ENCODE results near the gene FBXL19. TPM values are rescaled to one million over a fixed set of nuclear protein-coding genes. Genes with fewer than 3 reads are reported as not detected.

The FBXL19 gene
- total and polyA plus RNA-seq, 2 experiments from 2014 or later, result 0.64 to 18.2 TPM

GRCh38 chr16:30927789-30928378 lies 4.5 kb downstream of the FBXL19 start:
- H3K4me1 ChIP-seq (ENCODE audit: insufficient read depth), result peaks cover 4% of the 10 kb centered on the region; the same call in 1 of the 2 replicates
- H3K79me2 ChIP-seq (ENCODE audit: insufficient read depth), result peaks cover 7% of the 10 kb centered on the region
- no peak overlapping the region for H3K9ac ChIP-seq
- H3K27ac ChIP-seq, result no peak overlapping the region
- H3K27me3 ChIP-seq (replicated peaks; ENCODE audit: insufficient read depth), result no peaks in the 10 kb centered on the region
- no peaks in the 10 kb centered on the region for H4K20me1 ChIP-seq (ENCODE audit: insufficient read depth)
- no peaks in the 10 kb centered on the region for H3F3A ChIP-seq (ENCODE audit: insufficient read depth)
- H2AFZ ChIP-seq, result no peak overlapping the region
- 57 to 83% methylated on average over 6 to 15 of the region's 15 CpGs for WGBS, 2 experiments (ENCODE audit: low coverage in 1 of 2, low lambda C conversion rate in 2 of 2, missing lambda C conversion rate in 2 of 2)
- TF ChIP-seq EZH2 (IDR thresholded peaks at IDR 0.05; ENCODE audit: insufficient read depth, poor library complexity, severe bottlenecking) (no peak), EZH2phosphoT487 (IDR thresholded peaks at IDR 0.05; ENCODE audit: insufficient read depth, low read depth) (no peak)
- no peak overlapping the region for H3K4me2 ChIP-seq (ENCODE audit: unreplicated experiment)
- H3K9me2 ChIP-seq (ENCODE audit: insufficient read depth), result no peaks in the 10 kb centered on the region
- DNase-seq, result peak; percentile 59
- H3K4me3 ChIP-seq, result no peak overlapping the region
- no peaks in the 10 kb centered on the region for H3K9me3 ChIP-seq (ENCODE audit: low read depth)
- no peaks in the 10 kb centered on the region for H3K36me3 ChIP-seq (ENCODE audit: low read depth)
- in situ Hi-C loops (cut with MboI), result no loop called here

- TF ChIP-seq EZH2phosphoT487 (IDR thresholded peaks at IDR 0.05; ENCODE audit: insufficient read depth, low read depth) (no peak), EZH2 (IDR thresholded peaks at IDR 0.05; ENCODE audit: insufficient read depth, poor library complexity, severe bottlenecking) (no peak)
- Histone ChIP-seq H3K9ac (no peak overlapping the region), H3K27me3 (replicated peaks; ENCODE audit: insufficient read depth) (no peaks in the 10 kb centered on the region), H3K79me2 (ENCODE audit: insufficient read depth) (peaks cover 7% of the 10 kb centered on the region), H4K20me1 (ENCODE audit: insufficient read depth) (no peaks in the 10 kb centered on the region), H3K9me3 (ENCODE audit: low read depth) (no peaks in the 10 kb centered on the region), H3K27ac (no peak overlapping the region), H3K4me3 (no peak overlapping the region), H3K4me1 (ENCODE audit: insufficient read depth) (peaks cover 4% of the 10 kb centered on the region; the same call in 1 of the 2 replicates), H3K36me3 (ENCODE audit: low read depth) (no peaks in the 10 kb centered on the region), H3K9me2 (ENCODE audit: insufficient read depth) (no peaks in the 10 kb centered on the region), H2AFZ (no peak overlapping the region), H3F3A (ENCODE audit: insufficient read depth) (no peaks in the 10 kb centered on the region), H3K4me2 (ENCODE audit: unreplicated experiment) (no peak overlapping the region)
- no peak for DNase-seq
- in situ Hi-C loops (cut with MboI), result no loop called here
- WGBS, 2 experiments (ENCODE audit: low coverage in 1 of 2, low lambda C conversion rate in 2 of 2, missing lambda C conversion rate in 2 of 2), result 92 to 97% methylated on average over 9 to 11 of the region's 11 CpGs
Measured at GRCh38 chr16:30928390-30928789, 5.0 kb downstream of the FBXL19 start.

GRCh38 chr16:30929167-30929566 lies 5.8 kb downstream of the FBXL19 start:
- H3K9me2 ChIP-seq (ENCODE audit: insufficient read depth), result no peaks in the 10 kb centered on the region
- H3K79me2 ChIP-seq (ENCODE audit: insufficient read depth), result peaks cover 7% of the 10 kb centered on the region
- no peak overlapping the region for H3K4me3 ChIP-seq
- no peak overlapping the region for H3K27ac ChIP-seq
- H2AFZ ChIP-seq, result no peak overlapping the region
- H3K36me3 ChIP-seq (ENCODE audit: low read depth), result no peaks in the 10 kb centered on the region
- H3K9me3 ChIP-seq (ENCODE audit: low read depth), result no peaks in the 10 kb centered on the region
- H3F3A ChIP-seq (ENCODE audit: insufficient read depth), result no peaks in the 10 kb centered on the region
- DNase-seq, result no peak
- in situ Hi-C loops (cut with MboI), result no loop called here
- no peak overlapping the region for H3K9ac ChIP-seq
- no peaks in the 10 kb centered on the region for H3K27me3 ChIP-seq (replicated peaks; ENCODE audit: insufficient read depth)
- TF ChIP-seq EZH2phosphoT487 (IDR thresholded peaks at IDR 0.05; ENCODE audit: insufficient read depth, low read depth) (no peak), EZH2 (IDR thresholded peaks at IDR 0.05; ENCODE audit: insufficient read depth, poor library complexity, severe bottlenecking) (no peak)
- peaks cover 4% of the 10 kb centered on the region; the same call in 1 of the 2 replicates for H3K4me1 ChIP-seq (ENCODE audit: insufficient read depth)
- H3K4me2 ChIP-seq (ENCODE audit: unreplicated experiment), result no peak overlapping the region
- H4K20me1 ChIP-seq (ENCODE audit: insufficient read depth), result no peaks in the 10 kb centered on the region
- 73 to 74% methylated on average over 7 of the region's 7 CpGs for WGBS, 2 experiments (ENCODE audit: low coverage in 1 of 2, low lambda C conversion rate in 2 of 2, missing lambda C conversion rate in 2 of 2)

GRCh38 chr16:30930160-30930571 lies 6.8 kb downstream of the FBXL19 start:
- no peak for DNase-seq
- 87 to 93% methylated on average over 11 to 35 of the region's 35 CpGs for WGBS, 2 experiments (ENCODE audit: low coverage in 1 of 2, low lambda C conversion rate in 2 of 2, missing lambda C conversion rate in 2 of 2)
- no peaks in the 10 kb centered on the region for H3F3A ChIP-seq (ENCODE audit: insufficient read depth)
- no peaks in the 10 kb centered on the region for H3K9me3 ChIP-seq (ENCODE audit: low read depth)
- H2AFZ ChIP-seq, result no peak overlapping the region
- H4K20me1 ChIP-seq (ENCODE audit: insufficient read depth), result no peaks in the 10 kb centered on the region
- no peaks in the 10 kb centered on the region for H3K9me2 ChIP-seq (ENCODE audit: insufficient read depth)
- no peaks in the 10 kb centered on the region for H3K27me3 ChIP-seq (replicated peaks; ENCODE audit: insufficient read depth)
- TF ChIP-seq EZH2 (IDR thresholded peaks at IDR 0.05; ENCODE audit: insufficient read depth, poor library complexity, severe bottlenecking), result no peak
- no peak for TF ChIP-seq EZH2phosphoT487 (IDR thresholded peaks at IDR 0.05; ENCODE audit: insufficient read depth, low read depth)
- no peaks in the 10 kb centered on the region for H3K36me3 ChIP-seq (ENCODE audit: low read depth)
- no peak overlapping the region for H3K9ac ChIP-seq
- no peaks in the 10 kb centered on the region for H3K4me1 ChIP-seq (ENCODE audit: insufficient read depth)
- in situ Hi-C loops (cut with MboI), result no loop called here
- no peak overlapping the region for H3K4me2 ChIP-seq (ENCODE audit: unreplicated experiment)
- no peaks in the 10 kb centered on the region for H3K79me2 ChIP-seq (ENCODE audit: insufficient read depth)
- no peak overlapping the region for H3K4me3 ChIP-seq
- H3K27ac ChIP-seq, result no peak overlapping the region
